Endodermal cell (in vitro differentiated cells): ENCODE measurements around the gene ONECUT3. TPM values are rescaled to one million over a fixed set of nuclear protein-coding genes. Genes with fewer than 3 reads are reported as not detected.
"Not testable (repeated sequence)": the region's sequence is repeated elsewhere in the genome, so short reads cannot be mapped to it uniquely, and the experiment has no call there.

ENCODE experiments used
- DNase-seq: peaks from one replicate; pipeline ENCODE4 v3.0.0-alpha.2; 2017
- H3K27ac ChIP-seq: 2 replicates; pipeline ENCODE4 v1.5.1; 2013; ENCODE audit warnings: mild to moderate bottlenecking, low read depth, low read length, moderate library complexity
- H3K27me3 ChIP-seq: 2 replicates; pipeline ENCODE4 v1.6.1; 2013; ENCODE audit warnings: mild to moderate bottlenecking, low read length, moderate library complexity; ENCODE audit not compliant: insufficient read depth, control insufficient read depth, poor library complexity, severe bottlenecking
- H3K36me3 ChIP-seq: 2 replicates; pipeline ENCODE4 v1.7.0; 2013; ENCODE audit warnings: mild to moderate bottlenecking, low read length, moderate library complexity; ENCODE audit not compliant: control insufficient read depth, insufficient read depth
- H3K4me1 ChIP-seq: one replicate; pipeline ENCODE4 v1.7.0; 2013; ENCODE audit warnings: low read length; ENCODE audit not compliant: control insufficient read depth, insufficient read depth
- H3K4me3 ChIP-seq: 2 replicates; pipeline ENCODE4 v1.5.1; 2013; ENCODE audit warnings: mild to moderate bottlenecking, low read length, moderate library complexity
- H3K9ac ChIP-seq: 2 replicates; pipeline ENCODE4 v1.6.1; 2013; ENCODE audit warnings: mild to moderate bottlenecking, low read length, moderate library complexity; ENCODE audit not compliant: poor library complexity, severe bottlenecking; ENCODE audit errors: extremely low read depth
- H3K9me3 ChIP-seq: 2 replicates; pipeline ENCODE4 v1.6.1; 2013; ENCODE audit warnings: mild to moderate bottlenecking, low read length, moderate library complexity; ENCODE audit not compliant: control insufficient read depth
- H3K27ac Mint-ChIP-seq: 2 replicates; pipeline ENCODE4 v1.8.0; 2020; ENCODE audit warnings: mixed read lengths
- H3K27me3 Mint-ChIP-seq: 2 replicates; pipeline ENCODE4 v1.8.0; 2021; ENCODE audit warnings: mild to moderate bottlenecking, mixed read lengths; ENCODE audit not compliant: insufficient read depth
- H3K36me3 Mint-ChIP-seq: 2 replicates; pipeline ENCODE4 v1.8.0; 2020; ENCODE audit warnings: low read depth, mixed read lengths
- H3K4me1 Mint-ChIP-seq: 2 replicates; pipeline ENCODE4 v1.8.0; 2020; ENCODE audit warnings: mixed read lengths
- H3K4me3 Mint-ChIP-seq: 2 replicates; pipeline ENCODE4 v1.8.0; 2020; ENCODE audit warnings: mild to moderate bottlenecking, moderate library complexity, mixed read lengths
- H3K9me3 Mint-ChIP-seq: 2 replicates; pipeline ENCODE4 v1.8.0; 2020; ENCODE audit warnings: mild to moderate bottlenecking, mixed read lengths
- WGBS, 2 experiments: methylation state at CpG; one replicate each; pipeline versions ENCODE4 v1.1.5 to v1.1.7; 2013; ENCODE audit warnings: missing lambda C conversion rate in 2 of 2, mixed read lengths in 1 of 2; ENCODE audit not compliant: insufficient coverage in 1 of 2, insufficient read length in 1 of 2; 5-methylcytosine and 5-hydroxymethylcytosine counted together
- long read RNA-seq, 4 experiments: library from polyadenylated mRNA in 2 of 4; library from RNA in 1 of 4; library from capped mRNA in 1 of 4; stranded (forward) in 3 of 4; unstranded in 1 of 4; transcript quantifications; one replicate each; pipeline ENCODE4 v2.0.0, GENCODE V29; 2020 to 2021; ENCODE audit warnings: inconsistent platforms in 1 of 4
- polyA plus RNA-seq, 2 experiments: library from polyadenylated mRNA; stranded (reverse); fragments of 50-300 nt; gene quantifications; one replicate each; pipeline ENCODE4 v1.2.3, GENCODE V29; 2013
- total RNA-seq, 2 donors: library from RNA; stranded (reverse); fragmentation: NEBNext Ultra II Directional in 1 of 2; extraction: Animal tissue kit (Norgen Biotek cat#: 25700) in 1 of 2; gene quantifications; 2 replicates in 1 of 2; 3 replicates in 1 of 2; pipeline ENCODE4 v1.2.1, GENCODE V29; 2021
- TF ChIP-seq, protein P1 (sequence below): fragments of 200-600 bp; sonication (generic); conservative IDR thresholded peaks from 2 replicates; pipeline ENCODE4 v1.5.0; 2021; ENCODE audit warnings: antibody characterized with exemption, mild to moderate bottlenecking

Gene ONECUT3
- under 1 TPM in 1 of 2 donors, not detected in 1; 0.04 TPM for total RNA-seq
- polyA plus RNA-seq (2013, experiment 1 of 2), result 0.32 TPM
- polyA plus RNA-seq (2013, experiment 2 of 2), result 0.29 TPM
- long read RNA-seq, experiment 1, result 0 reads
- long read RNA-seq, experiment 2, result 0 reads
- long read RNA-seq, experiment 3, result 0 reads
- long read RNA-seq, experiment 4, result 0 reads

- Histone ChIP-seq H3K4me3 (no peak within 1 kb of the TSS), H3K4me1 (peaks cover 2% of the 10 kb centered on the region), H3K36me3 (no peaks in the 10 kb centered on the region), H3K27me3 (peaks cover 90% of the 10 kb centered on the region), H3K9ac (no peak within 1 kb of the TSS), H3K27ac (no peak within 1 kb of the TSS), H3K9me3 (no peaks in the 10 kb centered on the region)
- no peaks in the 10 kb centered on the region for H3K9me3 Mint-ChIP-seq
- no peaks in the 10 kb centered on the region for H3K36me3 Mint-ChIP-seq
- H3K4me1 Mint-ChIP-seq, result peaks cover 4% of the 10 kb centered on the region
- TF ChIP-seq, protein P1, sequence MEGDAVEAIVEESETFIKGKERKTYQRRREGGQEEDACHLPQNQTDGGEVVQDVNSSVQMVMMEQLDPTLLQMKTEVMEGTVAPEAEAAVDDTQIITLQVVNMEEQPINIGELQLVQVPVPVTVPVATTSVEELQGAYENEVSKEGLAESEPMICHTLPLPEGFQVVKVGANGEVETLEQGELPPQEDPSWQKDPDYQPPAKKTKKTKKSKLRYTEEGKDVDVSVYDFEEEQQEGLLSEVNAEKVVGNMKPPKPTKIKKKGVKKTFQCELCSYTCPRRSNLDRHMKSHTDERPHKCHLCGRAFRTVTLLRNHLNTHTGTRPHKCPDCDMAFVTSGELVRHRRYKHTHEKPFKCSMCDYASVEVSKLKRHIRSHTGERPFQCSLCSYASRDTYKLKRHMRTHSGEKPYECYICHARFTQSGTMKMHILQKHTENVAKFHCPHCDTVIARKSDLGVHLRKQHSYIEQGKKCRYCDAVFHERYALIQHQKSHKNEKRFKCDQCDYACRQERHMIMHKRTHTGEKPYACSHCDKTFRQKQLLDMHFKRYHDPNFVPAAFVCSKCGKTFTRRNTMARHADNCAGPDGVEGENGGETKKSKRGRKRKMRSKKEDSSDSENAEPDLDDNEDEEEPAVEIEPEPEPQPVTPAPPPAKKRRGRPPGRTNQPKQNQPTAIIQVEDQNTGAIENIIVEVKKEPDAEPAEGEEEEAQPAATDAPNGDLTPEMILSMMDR, result no peak
- no peak within 1 kb of the TSS for H3K27ac Mint-ChIP-seq
- peak; percentile 78 for DNase-seq
- 4 to 10% methylated on average over 20 to 76 of the region's 77 CpGs for WGBS, 2 experiments
- no peak within 1 kb of the TSS for H3K4me3 Mint-ChIP-seq
- peaks cover 87% of the 10 kb centered on the region for H3K27me3 Mint-ChIP-seq
Observed at GRCh38 chr19:1752757-1753728, at the start of gene ONECUT3. Gene ONECUT3, plus strand, starts transcription at chr19:1753506. Its CDS starts 157 bp downstream, at chr19:1753663.

- no peaks in the 10 kb centered on the region for H3K36me3 ChIP-seq
- H3K9ac ChIP-seq, result no peak overlapping the region
- DNase-seq, result no peak
- TF ChIP-seq, protein P1, result no peak
- peaks cover 20% of the 10 kb centered on the region for H3K27me3 ChIP-seq
- no peak overlapping the region for H3K27ac Mint-ChIP-seq
- H3K4me1 ChIP-seq, result no peaks in the 10 kb centered on the region
- no peaks in the 10 kb centered on the region for H3K36me3 Mint-ChIP-seq
- H3K4me3 Mint-ChIP-seq, result no peak overlapping the region
- no peaks in the 10 kb centered on the region for H3K4me1 Mint-ChIP-seq
- H3K9me3 Mint-ChIP-seq, result no peaks in the 10 kb centered on the region
- peaks cover 47% of the 10 kb centered on the region for H3K27me3 Mint-ChIP-seq
- H3K9me3 ChIP-seq, result no peaks in the 10 kb centered on the region
- H3K27ac ChIP-seq, result no peak overlapping the region
- WGBS, 2 experiments, result 83 to 88% methylated on average over 6 of the region's 6 CpGs
- no peak overlapping the region for H3K4me3 ChIP-seq
Observed at GRCh38 chr19:1704339-1704738, 49.0 kb upstream of the ONECUT3 start.

DNA sequence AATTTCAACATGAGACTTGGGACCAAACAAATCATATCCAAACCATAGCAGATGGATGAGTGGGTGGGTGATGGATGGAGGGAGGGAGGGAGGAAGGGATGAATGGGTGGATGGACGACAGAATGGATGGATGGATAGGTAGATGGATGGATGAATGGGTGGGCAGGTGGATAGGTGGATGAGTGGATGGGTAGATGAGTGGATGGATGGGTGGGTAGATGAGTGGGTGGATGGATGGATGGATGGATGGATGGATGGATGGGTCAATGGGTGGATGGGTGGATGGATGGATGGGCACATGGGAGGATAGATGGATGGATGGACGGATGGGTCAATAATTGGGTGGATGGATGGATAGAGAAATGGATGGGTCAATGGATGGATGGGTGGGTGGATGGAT, 47.9 kb upstream of the ONECUT3 start:
- H3K9me3 ChIP-seq, result no peaks in the 10 kb centered on the region
- no peaks in the 10 kb centered on the region for H3K9me3 Mint-ChIP-seq
- no peaks in the 10 kb centered on the region for H3K36me3 ChIP-seq
- no peak overlapping the region for H3K27ac ChIP-seq
- H3K27ac Mint-ChIP-seq, result no peak overlapping the region
- no peak for DNase-seq
- no peaks in the 10 kb centered on the region for H3K4me1 Mint-ChIP-seq
- peaks cover 20% of the 10 kb centered on the region for H3K27me3 ChIP-seq
- peaks cover 54% of the 10 kb centered on the region for H3K27me3 Mint-ChIP-seq
- TF ChIP-seq, protein P1, result no peak
- H3K4me3 Mint-ChIP-seq, result no peak overlapping the region
- no peak overlapping the region for H3K4me3 ChIP-seq
- 66 to 78% methylated on average over 2 of the region's 2 CpGs for WGBS, 2 experiments
- H3K36me3 Mint-ChIP-seq, result no peaks in the 10 kb centered on the region
- H3K4me1 ChIP-seq, result no peaks in the 10 kb centered on the region
- no peak overlapping the region for H3K9ac ChIP-seq

- not testable (repeated sequence) for H3K27ac Mint-ChIP-seq, H3K4me1 Mint-ChIP-seq
Observed at GRCh38 chr19:1706646-1707045, 46.7 kb upstream of the ONECUT3 start.

More at GRCh38 chr19:1706646-1707045, 46.7 kb upstream of the ONECUT3 start:
- not testable (repeated sequence) for H3K4me1 ChIP-seq, H3K9ac ChIP-seq, DNase-seq, H3K4me3 ChIP-seq, H3K4me3 Mint-ChIP-seq, H3K36me3 Mint-ChIP-seq, H3K9me3 Mint-ChIP-seq, H3K36me3 ChIP-seq, H3K27ac ChIP-seq, H3K9me3 ChIP-seq
- H3K27me3 Mint-ChIP-seq, result peaks cover 51% of the 10 kb centered on the region
- H3K27me3 ChIP-seq, result peaks cover 13% of the 10 kb centered on the region
- 86 to 100% methylated on average over 2 to 14 of the region's 14 CpGs for WGBS, 2 experiments
